Measurements from ENCODE around the gene PLA2G12B.

DNA sequence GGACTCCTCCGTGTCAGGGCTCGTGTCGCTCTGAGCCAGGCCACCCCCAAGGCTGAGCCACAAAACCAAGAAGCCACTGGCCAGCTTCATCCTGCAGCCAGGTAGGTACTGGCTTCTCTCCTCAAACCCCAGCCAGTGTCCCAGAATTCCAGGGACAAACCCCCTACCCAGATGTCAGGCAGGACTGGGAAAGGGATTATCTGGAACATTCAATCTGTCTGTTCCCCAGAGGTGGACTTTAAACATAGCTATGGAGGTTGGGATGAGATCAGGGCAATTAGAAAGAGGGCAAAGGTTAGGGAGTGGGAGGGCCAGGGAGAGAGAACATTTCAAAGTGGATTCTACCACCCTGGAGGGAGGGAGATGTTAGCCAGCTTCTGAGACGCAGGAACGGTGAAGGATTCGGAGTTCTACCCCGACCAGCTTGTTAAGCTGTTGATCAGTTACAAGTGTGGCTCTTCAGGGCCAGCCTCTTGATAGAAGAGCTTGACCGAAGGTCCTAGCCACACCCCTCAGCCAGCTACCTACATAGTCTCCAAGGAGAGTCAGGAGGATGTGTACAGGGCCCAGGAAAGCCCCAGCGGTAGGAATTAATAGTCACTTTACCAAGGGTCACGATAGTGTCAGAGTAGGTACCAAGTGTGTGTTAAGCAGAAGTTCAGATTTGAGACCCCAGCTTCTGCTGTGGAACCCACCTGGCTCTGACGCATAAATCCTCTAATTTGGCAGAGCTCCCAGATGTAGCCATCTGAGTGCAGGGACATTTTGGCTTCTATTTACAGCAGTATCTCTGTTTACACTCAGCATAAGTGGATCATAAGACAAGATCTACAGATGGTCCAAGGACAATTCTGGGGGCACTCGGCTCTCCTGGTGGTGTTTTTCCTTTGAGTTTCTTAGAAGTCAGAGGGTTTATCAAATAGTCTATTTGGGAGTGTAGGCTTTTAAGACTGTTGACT lies at the start of gene PLA2G12B:
- TF ChIP-seq, protein P1, sequence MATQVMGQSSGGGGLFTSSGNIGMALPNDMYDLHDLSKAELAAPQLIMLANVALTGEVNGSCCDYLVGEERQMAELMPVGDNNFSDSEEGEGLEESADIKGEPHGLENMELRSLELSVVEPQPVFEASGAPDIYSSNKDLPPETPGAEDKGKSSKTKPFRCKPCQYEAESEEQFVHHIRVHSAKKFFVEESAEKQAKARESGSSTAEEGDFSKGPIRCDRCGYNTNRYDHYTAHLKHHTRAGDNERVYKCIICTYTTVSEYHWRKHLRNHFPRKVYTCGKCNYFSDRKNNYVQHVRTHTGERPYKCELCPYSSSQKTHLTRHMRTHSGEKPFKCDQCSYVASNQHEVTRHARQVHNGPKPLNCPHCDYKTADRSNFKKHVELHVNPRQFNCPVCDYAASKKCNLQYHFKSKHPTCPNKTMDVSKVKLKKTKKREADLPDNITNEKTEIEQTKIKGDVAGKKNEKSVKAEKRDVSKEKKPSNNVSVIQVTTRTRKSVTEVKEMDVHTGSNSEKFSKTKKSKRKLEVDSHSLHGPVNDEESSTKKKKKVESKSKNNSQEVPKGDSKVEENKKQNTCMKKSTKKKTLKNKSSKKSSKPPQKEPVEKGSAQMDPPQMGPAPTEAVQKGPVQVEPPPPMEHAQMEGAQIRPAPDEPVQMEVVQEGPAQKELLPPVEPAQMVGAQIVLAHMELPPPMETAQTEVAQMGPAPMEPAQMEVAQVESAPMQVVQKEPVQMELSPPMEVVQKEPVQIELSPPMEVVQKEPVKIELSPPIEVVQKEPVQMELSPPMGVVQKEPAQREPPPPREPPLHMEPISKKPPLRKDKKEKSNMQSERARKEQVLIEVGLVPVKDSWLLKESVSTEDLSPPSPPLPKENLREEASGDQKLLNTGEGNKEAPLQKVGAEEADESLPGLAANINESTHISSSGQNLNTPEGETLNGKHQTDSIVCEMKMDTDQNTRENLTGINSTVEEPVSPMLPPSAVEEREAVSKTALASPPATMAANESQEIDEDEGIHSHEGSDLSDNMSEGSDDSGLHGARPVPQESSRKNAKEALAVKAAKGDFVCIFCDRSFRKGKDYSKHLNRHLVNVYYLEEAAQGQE (IDR thresholded peaks at IDR 0.05; ENCODE audit: low read depth), result no peak
- TF ChIP-seq CEBPB (IDR thresholded peaks at IDR 0.05), result no peak
- no peak for TF ChIP-seq RAD21 (IDR thresholded peaks at IDR 0.05; ENCODE audit: low read depth)
- TF ChIP-seq, protein P2, sequence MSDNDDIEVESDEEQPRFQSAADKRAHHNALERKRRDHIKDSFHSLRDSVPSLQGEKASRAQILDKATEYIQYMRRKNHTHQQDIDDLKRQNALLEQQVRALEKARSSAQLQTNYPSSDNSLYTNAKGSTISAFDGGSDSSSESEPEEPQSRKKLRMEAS (IDR thresholded peaks at IDR 0.05), result no peak
- TF ChIP-seq TEAD4 (IDR thresholded peaks at IDR 0.05), result no peak
- TF ChIP-seq TCF12 (IDR thresholded peaks at IDR 0.05; ENCODE audit: low read depth), result no peak
- no peak for TF ChIP-seq YY1 (IDR thresholded peaks at IDR 0.05; ENCODE audit: low read depth)
- TF ChIP-seq TAF1 (IDR thresholded peaks at IDR 0.05; ENCODE audit: low read depth), result no peak
- no peak for TF ChIP-seq EP300 (IDR thresholded peaks at IDR 0.05; ENCODE audit: borderline replicate concordance)
- TF ChIP-seq FOXM1 (IDR thresholded peaks at IDR 0.05; ENCODE audit: borderline replicate concordance, low read depth), result no peak
